K562 (cell line): Measurements from ENCODE around the gene POLA1. TPM values are rescaled to one million over a fixed set of nuclear protein-coding genes. Genes with fewer than 3 reads are reported as not detected.

Experiments used
- ATAC-seq: fragments of 200-7000 bp; cut with Tn5 transposase; 3 replicates; pipeline ENCODE4 v1.9.1; 2020; ENCODE audit warnings: moderate library complexity
- Bru-seq: library from RNA; stranded (reverse); fragments of 400-500 nt; gene quantifications from one replicate; lab custom pipeline; 2021; lab: Mats Ljungman, UMichigan
- BruChase-seq, 2 experiments: library from RNA; stranded (reverse); fragments of 400-500 nt; gene quantifications; one replicate each; lab custom pipeline; 2021; lab: Mats Ljungman, UMichigan
- BruUV-seq: library from RNA; stranded (reverse); fragments of 400-500 nt; replicated peaks from 2 replicates; lab custom pipeline; 2021; lab: Mats Ljungman, UMichigan
- CTCF ChIA-PET: fragments of 300-600 bp; formaldehyde crosslinking; extraction: SDS; loops from one replicate; lab custom pipeline; 2021; ENCODE audit warnings: low intra/inter-chr PET ratio; lab: Yijun Ruan, JAX
- POLR2A ChIA-PET: fragments of 300-600, 350-650 bp; sonication (Branson Sonifier 250); formaldehyde crosslinking; extraction: SDS; loops from one replicate; lab custom pipeline; 2021; ENCODE audit warnings: antibody characterized with exemption, inconsistent platforms; lab: Yijun Ruan, JAX
- DNase-seq, 4 experiments: peaks; one replicate each; pipeline versions ENCODE4 v3.0.0 to v3.0.0-alpha.2; 2011 to 2018; ENCODE audit warnings: low spot score in 3 of 4, mixed read lengths in 3 of 4; ENCODE audit errors: extremely low read depth in 1 of 4
- FAIRE-seq: peaks from 2 replicates; lab custom pipeline; 2011; peaks lifted over from hg19 to GRCh38; lab: Jason Lieb, UNC
- H2AFZ ChIP-seq: 2 replicates; pipeline ENCODE4 v1.6.0; 2011; ENCODE audit warnings: low read depth, low read length, control low read depth, inconsistent platforms
- H3K27ac ChIP-seq: fragments of 200-600 bp; 3 replicates; pipeline ENCODE4 v1.8.0; 2011; ENCODE audit warnings: low read depth, mild to moderate bottlenecking, control low read depth, inconsistent platforms, low read length, moderate library complexity, mixed read lengths; ENCODE audit errors: extremely low read depth
- H3K27me3 ChIP-seq, 2 experiments: fragments of 300-600 bp in 1 of 2; 2 replicates in 1 of 2; 3 replicates in 1 of 2; pipeline versions ENCODE4 v1.6.0 to v1.8.0; 2011; ENCODE audit warnings: inconsistent platforms in 2 of 2, low read length in 2 of 2, mild to moderate bottlenecking in 1 of 2, mixed read lengths in 1 of 2, moderate library complexity in 1 of 2; ENCODE audit not compliant: control insufficient read depth in 2 of 2, insufficient read depth in 2 of 2
- H3K36me3 ChIP-seq: fragments of 300-600 bp; 3 replicates; pipeline ENCODE4 v1.8.0; 2011; ENCODE audit warnings: mild to moderate bottlenecking, low read length, inconsistent platforms; ENCODE audit not compliant: control insufficient read depth, insufficient read depth
- H3K4me1 ChIP-seq, 2 experiments: fragments of 200-600 bp in 1 of 2; replicated peaks in 1 of 2; 2 replicates in 1 of 2; 3 replicates in 1 of 2; pipeline versions ENCODE4 v1.5.1 to v1.8.0; 2011; ENCODE audit warnings: inconsistent platforms in 2 of 2, low read length in 2 of 2, mild to moderate bottlenecking in 1 of 2, mixed read lengths in 1 of 2, moderate library complexity in 1 of 2; ENCODE audit not compliant: control insufficient read depth in 2 of 2, insufficient read depth in 2 of 2
- H3K4me2 ChIP-seq: 2 replicates; pipeline ENCODE4 v1.6.1; 2011; ENCODE audit warnings: low read length, control low read depth, inconsistent platforms, mixed read lengths; ENCODE audit not compliant: insufficient read depth
- H3K4me3 ChIP-seq: fragments of 200-600 bp; sonication (generic), shearing (Covaris generic); 2 replicates; pipeline ENCODE4 v1.5.1; 2016; ENCODE audit warnings: control low read depth, inconsistent platforms
- H3K79me2 ChIP-seq: fragments of 200-600 bp; 3 replicates; pipeline ENCODE4 v1.8.0; 2011; ENCODE audit warnings: low read length, inconsistent platforms; ENCODE audit not compliant: control insufficient read depth, insufficient read depth
- H3K9ac ChIP-seq, 2 experiments: 2 replicates each; pipeline versions ENCODE4 v1.6.0 to v1.6.1; 2011; ENCODE audit warnings: low read depth in 2 of 2, low read length in 2 of 2, control low read depth in 1 of 2, inconsistent platforms in 1 of 2, mild to moderate bottlenecking in 1 of 2, mixed read lengths in 1 of 2; ENCODE audit not compliant: insufficient read depth in 1 of 2
- H3K9me1 ChIP-seq: one replicate; pipeline ENCODE4 v1.6.0; 2011; ENCODE audit warnings: inconsistent platforms, mild to moderate bottlenecking, low read length, moderate library complexity; ENCODE audit not compliant: control insufficient read depth, insufficient read depth
- H3K9me3 ChIP-seq: replicated peaks from 2 replicates; pipeline ENCODE4 v1.5.1; 2011; ENCODE audit warnings: low read depth, low read length, inconsistent platforms; ENCODE audit not compliant: control insufficient read depth, insufficient read depth
- H4K20me1 ChIP-seq: replicated peaks from 2 replicates; pipeline ENCODE4 v1.6.1; 2011; ENCODE audit warnings: low read length, inconsistent platforms, mixed read lengths; ENCODE audit not compliant: control insufficient read depth, insufficient read depth
- ATF2 ChIP-seq: sonication (generic); formaldehyde crosslinking; IDR thresholded peaks from 2 replicates; pipeline ENCODE4 v1.8.1; 2022; ENCODE audit warnings: missing genetic modification reagents
- ATF7 ChIP-seq: fragments of 450-650 bp; IDR thresholded peaks from 2 replicates; pipeline ENCODE4 v1.7.1; 2014; ENCODE audit warnings: mild to moderate bottlenecking, moderate library complexity
- GATA2 ChIP-seq: sonication (generic); formaldehyde crosslinking; IDR thresholded peaks from 2 replicates; pipeline ENCODE4 v1.4.0; 2020; ENCODE audit warnings: mild to moderate bottlenecking, missing genetic modification reagents
- MBD2 ChIP-seq: sonication (generic); IDR thresholded peaks from 2 replicates; pipeline ENCODE4 v1.6.1; 2016; ENCODE audit warnings: low read depth, borderline replicate concordance
- NELFE ChIP-seq: IDR thresholded peaks from 2 replicates; pipeline ENCODE4 v1.6.1; 2011; ENCODE audit warnings: mild to moderate bottlenecking; ENCODE audit not compliant: insufficient read depth, insufficient read length
- NR0B1 ChIP-seq: fragments of 450-650 bp; IDR thresholded peaks from one replicate; pipeline ENCODE4 v1.6.1; 2018; ENCODE audit warnings: mild to moderate bottlenecking, moderate library complexity; ENCODE audit not compliant: partially characterized antibody
- SMAD4 ChIP-seq: fragments of 250-450 bp; sonication (Bioruptor Pico); conservative IDR thresholded peaks from 2 replicates; pipeline ENCODE4 v1.8.0; 2021; ENCODE audit warnings: inconsistent platforms, mild to moderate bottlenecking, moderate library complexity
- ZBTB49 ChIP-seq: sonication (generic); formaldehyde crosslinking; IDR thresholded peaks from 2 replicates; pipeline ENCODE4 v1.8.0; 2022; ENCODE audit warnings: missing genetic modification reagents, mild to moderate bottlenecking, borderline replicate concordance
- ZFP36 ChIP-seq: fragments of 150-350 bp; IDR thresholded peaks from 2 replicates; pipeline ENCODE4 v1.6.1; 2018; ENCODE audit warnings: low read length, low read depth; ENCODE audit not compliant: partially characterized antibody
- ZNF140 ChIP-seq: fragments of 250-450 bp; sonication (Bioruptor Pico); IDR thresholded peaks from 2 replicates; pipeline ENCODE4 v1.8.0; 2021; ENCODE audit warnings: moderate library complexity, mild to moderate bottlenecking, inconsistent platforms
- WGBS: fragments of 100-300 bp; shearing (Covaris generic); methylation state at CpG from one replicate; pipeline ENCODE4 v1.1.6; 2016; ENCODE audit warnings: low coverage, mixed read lengths; ENCODE audit not compliant: insufficient coverage; ENCODE audit errors: missing lambda C conversion rate; 5-methylcytosine and 5-hydroxymethylcytosine counted together
- in situ Hi-C: fragments of 300-500 bp; cut with MboI; formaldehyde crosslinking; loops from 4 replicates; pipeline ENCODE4 v1.15.0; 2018; ENCODE audit warnings: inconsistent platforms, mixed read lengths
- intact Hi-C: fragments of 100-400 bp; cut with micrococcal nuclease; formaldehyde crosslinking; loops from 2 replicates; pipeline ENCODE4 v1.14.2; 2022
- long read RNA-seq, 3 experiments: library from polyadenylated mRNA in 2 of 3; library from RNA in 1 of 3; unstranded in 2 of 3; stranded (forward) in 1 of 3; transcript quantifications; one replicate each; pipeline ENCODE4 v2.0.0, GENCODE V29; 2019 to 2022
- polyA minus RNA-seq, 3 experiments: library from RNA; depleted of rRNA, polyadenylated mRNA; stranded (reverse); fragments of >200 nt; gene quantifications; 2 replicates each; pipeline ENCODE4 v1.2.3, GENCODE V29; 2011
- polyA plus RNA-seq, 8 experiments: library from polyadenylated mRNA; depleted of rRNA in 4 of 8; stranded (reverse) in 5 of 8; unstranded in 3 of 8; fragments of >200 nt; fragmentation: Nextera tagmentation in 2 of 8; fragmentation: Illumina TruSeq in 1 of 8; extraction: Ambion mirVana in 2 of 8; extraction: Trizol in 1 of 8; gene quantifications; 2 replicates each; pipeline versions ENCODE4 v1.2.1 to v1.2.3, GENCODE V29; 2011 to 2014; ENCODE audit warnings: inconsistent platforms in 1 of 8, missing spikeins in 1 of 8
- total RNA-seq, 7 experiments: library from RNA; depleted of rRNA in 6 of 7; stranded (reverse); fragments of >200 nt in 6 of 7; fragmentation: Illumina TruSeq in 2 of 7; extraction: Trizol in 2 of 7; gene quantifications; 2 replicates each; pipeline versions ENCODE4 v1.2.1 to v1.2.3, GENCODE V29; 2011 to 2021; ENCODE audit warnings: low replicate concordance in 1 of 7

Gene POLA1
- 35.6 and 101 TPM in 2 replicates for total RNA-seq (2011; cell fraction: chromatin; rRNA removed; ENCODE audit: low replicate concordance)
- 13.7 and 14.7 TPM in 2 replicates for total RNA-seq (2011; cell fraction: nucleolus; rRNA removed)
- 36.4 and 45.1 TPM in 2 replicates for total RNA-seq (2011; cell fraction: nucleoplasm; rRNA removed)
- total RNA-seq (2014; rRNA removed) = 27.4 and 27.8 TPM in 2 replicates
- total RNA-seq (2014; rRNA removed; fragmentation: Illumina TruSeq; extraction: Trizol) = 48.4 and 49.6 TPM in 2 replicates
- total RNA-seq (2015; rRNA removed; fragmentation: Illumina TruSeq; extraction: Trizol) = 43.8 and 46.8 TPM in 2 replicates
- 34.4 and 35.4 TPM in 2 replicates for total RNA-seq (2021)
- polyA plus RNA-seq (2011; rRNA removed) = 11.3 and 14.8 TPM in 2 replicates
- polyA plus RNA-seq (2011; cell fraction: cytosol; rRNA removed) = 8.1 and 10.3 TPM in 2 replicates
- 13.8 and 15.5 TPM in 2 replicates for polyA plus RNA-seq (2011; cell fraction: nucleus; rRNA removed)
- 18.7 and 24.3 TPM in 2 replicates for polyA plus RNA-seq (2012)
- 29.9 and 35.7 TPM in 2 replicates for polyA plus RNA-seq (2014; fragmentation: Illumina TruSeq; extraction: Trizol)
- polyA plus RNA-seq (2014; fragmentation: Nextera tagmentation; extraction: Ambion mirVana) = 10 to 100 TPM in 1 of 2 experiments, 1 to 10 TPM in 1; 8.6 to 18.0 TPM
- 19.3 and 20.2 TPM in 2 replicates for polyA plus RNA-seq (2014; rRNA removed)
- polyA minus RNA-seq (2011; rRNA and poly(A)+ RNA removed) = 54.9 and 62.5 TPM in 2 replicates
- 19.3 and 23.5 TPM in 2 replicates for polyA minus RNA-seq (2011; cell fraction: cytosol; rRNA and poly(A)+ RNA removed)
- polyA minus RNA-seq (2011; cell fraction: nucleus; rRNA and poly(A)+ RNA removed) = 34.6 and 41.5 TPM in 2 replicates
- percentile 79 among the genes with signal in this experiment for Bru-seq, nascent RNA
- BruChase-seq, experiment 1, labeled RNA remaining after a 2-hour chase = percentile 88 among the genes with signal in this experiment
- BruChase-seq, experiment 2, labeled RNA remaining after a 6-hour chase = percentile 89 among the genes with signal in this experiment
- long read RNA-seq, experiment 1, full-length matches to known transcripts = 22 of 80 reads
- long read RNA-seq, experiment 1, partial matches to known transcripts = 42 of 80 reads
- long read RNA-seq, experiment 1, other reads (novel, unspliced or antisense) = 16 of 80 reads
- long read RNA-seq, experiment 2, full-length matches to known transcripts = 3 of 12 reads
- long read RNA-seq, experiment 2, partial matches to known transcripts = 6 of 12 reads
- long read RNA-seq, experiment 2, other reads (novel, unspliced or antisense) = 3 of 12 reads
- long read RNA-seq, experiment 3, partial matches to known transcripts = 19 of 27 reads
- long read RNA-seq, experiment 3, other reads (novel, unspliced or antisense) = 8 of 27 reads

GRCh38 chrX:24693453-24694202, at the start of gene POLA1:
Gene POLA1 (plus strand): TSS chrX:24693918. CDS start chrX:24693962, 44 bp downstream.
- peaks cover 12% of the 10 kb centered on the region for H4K20me1 ChIP-seq
- peaks cover 49% of the 10 kb centered on the region for H3K79me2 ChIP-seq
- H3K27me3 ChIP-seq = no peaks in the 10 kb centered on the region
- CTCF ChIA-PET = interaction anchor here (0.7 kb wide), 1 partner anchor 12 kb away, joined by 3 read pairs; no protein-coding TSS in a partner anchor
- in situ Hi-C loops (no loop called here), intact Hi-C loops (no loop called here)
- DNase-seq (peak; percentile 86 to 96 (median 90)), FAIRE-seq (peak; percentile 90), ATAC-seq (peak; percentile 98)
- peak within 1 kb of the TSS; percentile 78 for H3K4me2 ChIP-seq
- H3K4me3 ChIP-seq = peak within 1 kb of the TSS; percentile 88
- peak within 1 kb of the TSS; percentile 89 for H3K27ac ChIP-seq
- under 1% methylated on average over 48 of the region's 70 CpGs for WGBS
- no TSS peak for BruUV-seq
- no peaks in the 10 kb centered on the region for H3K9me3 ChIP-seq
- H3K9ac ChIP-seq = peak within 1 kb of the TSS; percentile 84 to 94
- H2AFZ ChIP-seq = peak within 1 kb of the TSS; percentile 94
- POLR2A ChIA-PET = interaction anchor here (0.9 to 1.0 kb wide), 4 partner anchors 9 to 38 kb away, joined by 3 to 6 read pairs (median 4); no protein-coding TSS in a partner anchor
- H3K9me1 ChIP-seq = no peaks in the 10 kb centered on the region
- H3K36me3 ChIP-seq = peaks cover 21% of the 10 kb centered on the region
- peaks cover 0 to 5% of the 10 kb centered on the region in 2 experiments; a peak in 2 of 5 replicates for H3K4me1 ChIP-seq
- TF ChIP-seq ZNF140 (no peak), SMAD4 (peak; percentile 59; the same call in 1 of the 2 replicates), MBD2 (peak; percentile 42; the same call in 1 of the 2 replicates), ZFP36 (no peak), ATF7 (peak; percentile 91), GATA2 (peak; percentile 80), NELFE (no peak), NR0B1 (no peak), ATF2 (no peak), ZBTB49 (no peak)
